Activated naive CD8-positive, alpha-beta T cell treated with anti-CD3 and anti-CD28 coated beads, Interleukin-2, amount 50 U/mL, for 24 hours (primary cell): ENCODE measurements around the gene FOXK2.
A peak's percentile ranks its signal among the peaks of the same experiment; 100 is the strongest.
"Not testable (repeated sequence)": the region's sequence is repeated elsewhere in the genome, so short reads cannot be mapped to it uniquely, and the experiment has no call there.

Source experiments
- ATAC-seq: fragments of 150-1000 bp; cut with Tn5 transposase; one replicate; pipeline ENCODE4 v1.10.0; 2021
- DNase-seq: peaks from one replicate; pipeline ENCODE4 v3.0.0; 2021
- H3K27ac Mint-ChIP-seq: one replicate; pipeline ENCODE4 v1.8.0; 2021; ENCODE audit warnings: mild to moderate bottlenecking, mixed read lengths
- H3K27me3 Mint-ChIP-seq: one replicate; pipeline ENCODE4 v1.8.0; 2021; ENCODE audit warnings: mixed read lengths
- H3K36me3 Mint-ChIP-seq: one replicate; pipeline ENCODE4 v1.8.0; 2021; ENCODE audit warnings: low read depth, mixed read lengths
- H3K4me1 Mint-ChIP-seq: one replicate; pipeline ENCODE4 v1.8.0; 2021; ENCODE audit warnings: mixed read lengths
- H3K4me3 Mint-ChIP-seq: one replicate; pipeline ENCODE4 v1.8.0; 2021; ENCODE audit warnings: mild to moderate bottlenecking, moderate library complexity, mixed read lengths
- H3K9me3 Mint-ChIP-seq: one replicate; pipeline ENCODE4 v1.8.0; 2021; ENCODE audit warnings: mixed read lengths

Gene FOXK2

GRCh38 chr17:82536512-82537201, 17.1 kb downstream of the FOXK2 start:
- DNase-seq = no peak
- Mint-ChIP-seq H3K27ac (no peak overlapping the region), H3K36me3 (peaks cover 9% of the 10 kb centered on the region), H3K4me1 (peaks cover 51% of the 10 kb centered on the region), H3K9me3 (no peaks in the 10 kb centered on the region), H3K4me3 (no peak overlapping the region), H3K27me3 (no peaks in the 10 kb centered on the region)
- ATAC-seq = no peak

- H3K9me3 Mint-ChIP-seq, DNase-seq, H3K27me3 Mint-ChIP-seq, H3K4me3 Mint-ChIP-seq, H3K36me3 Mint-ChIP-seq, ATAC-seq, H3K27ac Mint-ChIP-seq: not testable (repeated sequence)
- H3K4me1 Mint-ChIP-seq = peaks cover 51% of the 10 kb centered on the region
These were observed 17.7 kb downstream of the FOXK2 start for GRCh38 chr17:82537228-82537627.

- peaks cover 50% of the 10 kb centered on the region for H3K4me1 Mint-ChIP-seq
These were observed 19.5 kb downstream of the FOXK2 start for GRCh38 chr17:82539076-82539475.

GRCh38 chr17:82542439-82542838, 22.9 kb downstream of the FOXK2 start:
- H3K36me3 Mint-ChIP-seq = peaks cover 7% of the 10 kb centered on the region
- H3K4me1 Mint-ChIP-seq = peaks cover 55% of the 10 kb centered on the region
- DNase-seq = no peak
- H3K4me3 Mint-ChIP-seq = no peak overlapping the region
- no peak overlapping the region for H3K27ac Mint-ChIP-seq
- no peaks in the 10 kb centered on the region for H3K27me3 Mint-ChIP-seq
- ATAC-seq = no peak
- H3K9me3 Mint-ChIP-seq = no peaks in the 10 kb centered on the region

More at GRCh38 chr17:82539076-82539475, 19.5 kb downstream of the FOXK2 start:
- H3K27me3 Mint-ChIP-seq, H3K9me3 Mint-ChIP-seq, DNase-seq, H3K4me3 Mint-ChIP-seq, H3K36me3 Mint-ChIP-seq, ATAC-seq: not testable (repeated sequence)
- H3K27ac Mint-ChIP-seq = peak overlapping the region; percentile 26

- Mint-ChIP-seq H3K36me3 (peaks cover 7% of the 10 kb centered on the region), H3K27me3 (no peaks in the 10 kb centered on the region), H3K9me3 (no peaks in the 10 kb centered on the region), H3K27ac (no peak overlapping the region), H3K4me3 (no peak overlapping the region), H3K4me1 (peaks cover 60% of the 10 kb centered on the region)
- no peak for DNase-seq
- no peak for ATAC-seq
These were observed 25.0 kb downstream of the FOXK2 start for GRCh38 chr17:82544431-82545070.

- H3K36me3 Mint-ChIP-seq = peaks cover 7% of the 10 kb centered on the region
- no peaks in the 10 kb centered on the region for H3K9me3 Mint-ChIP-seq
- no peak for ATAC-seq
- no peak overlapping the region for H3K27ac Mint-ChIP-seq
- DNase-seq = no peak
- H3K27me3 Mint-ChIP-seq = no peaks in the 10 kb centered on the region
- no peak overlapping the region for H3K4me3 Mint-ChIP-seq
- H3K4me1 Mint-ChIP-seq = peaks cover 61% of the 10 kb centered on the region
These were observed 25.5 kb downstream of the FOXK2 start for GRCh38 chr17:82545071-82545462.

- H3K27me3 Mint-ChIP-seq = no peaks in the 10 kb centered on the region
- no peak overlapping the region for H3K4me3 Mint-ChIP-seq
- peaks cover 1% of the 10 kb centered on the region for H3K36me3 Mint-ChIP-seq
- no peaks in the 10 kb centered on the region for H3K9me3 Mint-ChIP-seq
- DNase-seq (no peak), ATAC-seq (no peak)
- H3K4me1 Mint-ChIP-seq = peaks cover 72% of the 10 kb centered on the region
- peak overlapping the region; percentile 11 for H3K27ac Mint-ChIP-seq
These were observed 28.4 kb downstream of the FOXK2 start for GRCh38 chr17:82547981-82548380.

- Mint-ChIP-seq H3K36me3 (peaks cover 1% of the 10 kb centered on the region), H3K27ac (no peak overlapping the region), H3K4me3 (no peak overlapping the region), H3K9me3 (no peaks in the 10 kb centered on the region), H3K4me1 (peaks cover 70% of the 10 kb centered on the region), H3K27me3 (no peaks in the 10 kb centered on the region)
- ATAC-seq (no peak), DNase-seq (peak; percentile 20)
These were observed 29.3 kb downstream of the FOXK2 start for GRCh38 chr17:82548681-82549303.

- Mint-ChIP-seq H3K36me3 (no peaks in the 10 kb centered on the region), H3K4me3 (no peak overlapping the region), H3K27me3 (no peaks in the 10 kb centered on the region), H3K27ac (no peak overlapping the region), H3K9me3 (no peaks in the 10 kb centered on the region), H3K4me1 (peaks cover 58% of the 10 kb centered on the region)
- DNase-seq (peak; percentile 75), ATAC-seq (peak; percentile 99)
These were observed 32.4 kb downstream of the FOXK2 start for GRCh38 chr17:82551779-82552457.

- DNase-seq = no peak
- Mint-ChIP-seq H3K27ac (no peak overlapping the region), H3K4me3 (no peak overlapping the region), H3K36me3 (no peaks in the 10 kb centered on the region), H3K9me3 (no peaks in the 10 kb centered on the region), H3K27me3 (no peaks in the 10 kb centered on the region), H3K4me1 (peaks cover 57% of the 10 kb centered on the region)
- ATAC-seq = no peak
These were observed 33.0 kb downstream of the FOXK2 start for GRCh38 chr17:82552580-82552979.

GRCh38 chr17:82553210-82553930, 33.8 kb downstream of the FOXK2 start:
- H3K9me3 Mint-ChIP-seq = no peaks in the 10 kb centered on the region
- DNase-seq (no peak), ATAC-seq (no peak)
- no peaks in the 10 kb centered on the region for H3K27me3 Mint-ChIP-seq
- H3K4me3 Mint-ChIP-seq = no peak overlapping the region
- H3K27ac Mint-ChIP-seq = no peak overlapping the region
- peaks cover 53% of the 10 kb centered on the region for H3K4me1 Mint-ChIP-seq
- no peaks in the 10 kb centered on the region for H3K36me3 Mint-ChIP-seq

GRCh38 chr17:82557510-82557909, 38.0 kb downstream of the FOXK2 start:
- peaks cover 35% of the 10 kb centered on the region for H3K4me1 Mint-ChIP-seq
- ATAC-seq, H3K9me3 Mint-ChIP-seq, DNase-seq, H3K4me3 Mint-ChIP-seq, H3K27me3 Mint-ChIP-seq, H3K27ac Mint-ChIP-seq, H3K36me3 Mint-ChIP-seq: not testable (repeated sequence)

- Mint-ChIP-seq H3K4me3 (no peak overlapping the region), H3K4me1 (peaks cover 22% of the 10 kb centered on the region), H3K27ac (no peak overlapping the region), H3K27me3 (no peaks in the 10 kb centered on the region), H3K9me3 (no peaks in the 10 kb centered on the region), H3K36me3 (no peaks in the 10 kb centered on the region)
- ATAC-seq (no peak), DNase-seq (no peak)
These were observed 40.2 kb downstream of the FOXK2 start for GRCh38 chr17:82559566-82560251.

- H3K36me3 Mint-ChIP-seq = peaks cover 5% of the 10 kb centered on the region
- no peaks in the 10 kb centered on the region for H3K9me3 Mint-ChIP-seq
- peaks cover 18% of the 10 kb centered on the region for H3K4me1 Mint-ChIP-seq
- DNase-seq = no peak
- no peak overlapping the region for H3K4me3 Mint-ChIP-seq
- H3K27me3 Mint-ChIP-seq = no peaks in the 10 kb centered on the region
- no peak for ATAC-seq
- no peak overlapping the region for H3K27ac Mint-ChIP-seq
These were observed 40.7 kb downstream of the FOXK2 start for GRCh38 chr17:82560252-82560642.
